H1 (cell line): ENCODE measurements around the gene QPCTL. TPM values are rescaled to one million over a fixed set of nuclear protein-coding genes. Genes with fewer than 3 reads are reported as not detected.
A peak's percentile ranks its signal among the peaks of the same experiment; 100 is the strongest.

ENCODE experiments used
- CTCF ChIA-PET: fragments of 300-600 bp; sonication (Branson Sonifier 250); formaldehyde crosslinking; loops from one replicate; lab custom pipeline; 2021; ENCODE audit not compliant: partially characterized antibody; lab: Charles Lee
- POLR2A ChIA-PET: fragments of 300-600 bp; sonication (Branson Sonifier 250); formaldehyde crosslinking; loops from one replicate; lab custom pipeline; 2021; ENCODE audit warnings: inconsistent platforms; ENCODE audit not compliant: partially characterized antibody; lab: Charles Lee
- DNase-seq, 2 experiments: peaks; one replicate each; pipeline versions ENCODE4 v3.0.0 to v3.0.0-alpha.2; 2010 to 2022; ENCODE audit warnings: low spot score in 2 of 2, low read depth in 1 of 2, mixed read lengths in 1 of 2
- FAIRE-seq: peaks from 2 replicates; lab custom pipeline; 2011; peaks lifted over from hg19 to GRCh38; lab: Jason Lieb, UNC
- H2AFZ ChIP-seq: 2 replicates; pipeline ENCODE4 v1.8.1; 2012; ENCODE audit warnings: low read length, inconsistent platforms
- H2AK5ac ChIP-seq: 2 replicates; pipeline ENCODE4 v1.6.1; 2013; ENCODE audit warnings: low read depth, low read length
- H2BK120ac ChIP-seq: replicated peaks from 2 replicates; pipeline ENCODE3; 2013; ENCODE audit warnings: low read depth, low read length, inconsistent platforms
- H2BK12ac ChIP-seq: 2 replicates; pipeline ENCODE4 v1.6.1; 2013; ENCODE audit warnings: low read depth, low read length
- H2BK15ac ChIP-seq: 2 replicates; pipeline ENCODE4 v1.6.1; 2013; ENCODE audit warnings: low read length
- H2BK20ac ChIP-seq: 2 replicates; pipeline ENCODE4 v1.6.1; 2013; ENCODE audit warnings: low read length
- H2BK5ac ChIP-seq: 2 replicates; pipeline ENCODE4 v1.6.1; 2013; ENCODE audit warnings: low read depth, low read length
- H3K14ac ChIP-seq: 2 replicates; pipeline ENCODE4 v1.6.1; 2013; ENCODE audit warnings: inconsistent platforms; ENCODE audit not compliant: insufficient read length
- H3K18ac ChIP-seq: 2 replicates; pipeline ENCODE4 v1.6.1; 2013; ENCODE audit warnings: low read length; ENCODE audit errors: extremely low read depth
- H3K23ac ChIP-seq: 2 replicates; pipeline ENCODE4 v1.6.1; 2013; ENCODE audit warnings: inconsistent platforms; ENCODE audit not compliant: insufficient read length
- H3K23me2 ChIP-seq: 2 replicates; pipeline ENCODE4 v1.6.1; 2013; ENCODE audit warnings: low read depth, low read length
- H3K27ac ChIP-seq: 2 replicates; pipeline ENCODE4 v1.6.1; 2011; ENCODE audit warnings: low read depth, low read length, inconsistent platforms
- H3K27me3 ChIP-seq, 4 experiments: replicated peaks in 1 of 4; 1 replicate in 1 of 4; 2 replicates in 3 of 4; pipeline versions ENCODE4 v1.6.1 to v1.8.1; 2011 to 2013; ENCODE audit warnings: low read length in 3 of 4, mild to moderate bottlenecking in 3 of 4, inconsistent platforms in 2 of 4, mixed read lengths in 2 of 4, moderate library complexity in 1 of 4; ENCODE audit not compliant: control insufficient read depth in 3 of 4, insufficient read depth in 3 of 4; ENCODE audit errors: extremely low read depth in 1 of 4
- H3K36me3 ChIP-seq, 4 experiments: 2 replicates each; pipeline versions ENCODE4 v1.6.1 to v1.8.1; 2011 to 2013; ENCODE audit warnings: mild to moderate bottlenecking in 4 of 4, low read length in 3 of 4, moderate library complexity in 2 of 4, control low read depth in 1 of 4, inconsistent platforms in 1 of 4; ENCODE audit not compliant: insufficient read depth in 4 of 4, control insufficient read depth in 2 of 4
- H3K4ac ChIP-seq: replicated peaks from 2 replicates; pipeline ENCODE3; 2013; ENCODE audit warnings: low read length, low read depth, mixed read lengths, inconsistent platforms; ENCODE audit not compliant: insufficient read length
- H3K4me1 ChIP-seq, 4 experiments: replicated peaks in 1 of 4; 1 replicate in 1 of 4; 2 replicates in 3 of 4; pipeline versions ENCODE4 v1.6.1 to v1.8.1; 2011 to 2013; ENCODE audit warnings: low read length in 3 of 4, inconsistent platforms in 2 of 4, mixed read lengths in 1 of 4; ENCODE audit not compliant: insufficient read depth in 4 of 4, control insufficient read depth in 3 of 4
- H3K4me2 ChIP-seq, 2 experiments: 2 replicates each; pipeline versions ENCODE4 v1.6.1 to v1.8.1; 2011 to 2013; ENCODE audit warnings: low read depth in 2 of 2, low read length in 2 of 2, control low read depth in 1 of 2, inconsistent platforms in 1 of 2, mild to moderate bottlenecking in 1 of 2; ENCODE audit not compliant: insufficient read depth in 1 of 2
- H3K4me3 ChIP-seq, 4 experiments: fragments of 200-600, 300-600 bp in 1 of 4; sonication (generic), shearing (Covaris generic), sonication (Bioruptor Twin) in 1 of 4; 2 replicates each; pipeline versions ENCODE4 v1.5.1 to v1.8.1; 2011 to 2016; ENCODE audit warnings: low read length in 4 of 4, low read depth in 3 of 4, control low read depth in 2 of 4, inconsistent platforms in 2 of 4, mild to moderate bottlenecking in 2 of 4, mixed read lengths in 1 of 4, moderate library complexity in 1 of 4; ENCODE audit not compliant: insufficient read depth in 2 of 4; ENCODE audit errors: extremely low read depth in 1 of 4
- H3K56ac ChIP-seq: replicated peaks from 2 replicates; pipeline ENCODE3; 2013; ENCODE audit warnings: low read depth, mild to moderate bottlenecking, mixed read lengths, low read length, inconsistent platforms; ENCODE audit not compliant: insufficient read length
- H3K79me1 ChIP-seq: 2 replicates; pipeline ENCODE4 v1.6.1; 2013; ENCODE audit warnings: low read depth, low read length, control low read depth
- H3K79me2 ChIP-seq, 2 experiments: 2 replicates each; pipeline versions ENCODE4 v1.6.1 to v1.8.1; 2012 to 2013; ENCODE audit warnings: low read length in 2 of 2, mild to moderate bottlenecking in 2 of 2, inconsistent platforms in 1 of 2; ENCODE audit not compliant: insufficient read depth in 2 of 2, control insufficient read depth in 1 of 2
- H3K9ac ChIP-seq, 4 experiments: replicated peaks in 1 of 4; 1 replicate in 1 of 4; 2 replicates in 3 of 4; pipeline versions ENCODE4 v1.6.1 to v1.8.1; 2011 to 2013; ENCODE audit warnings: low read depth in 3 of 4, low read length in 3 of 4, control low read depth in 2 of 4, mild to moderate bottlenecking in 2 of 4, moderate library complexity in 2 of 4, inconsistent platforms in 1 of 4; ENCODE audit errors: extremely low read depth in 1 of 4
- H3K9me3 ChIP-seq, 2 experiments: 2 replicates each; pipeline versions ENCODE4 v1.6.1 to v1.8.1; 2012 to 2013; ENCODE audit warnings: mild to moderate bottlenecking in 2 of 2, moderate library complexity in 2 of 2, control low read depth in 1 of 2, inconsistent platforms in 1 of 2, low read depth in 1 of 2, low read length in 1 of 2, mixed read lengths in 1 of 2; ENCODE audit not compliant: insufficient read depth in 2 of 2
- H4K20me1 ChIP-seq, 2 experiments: replicated peaks in 1 of 2; 2 replicates each; pipeline versions ENCODE3 to v1.8.1; 2011 to 2013; ENCODE audit warnings: inconsistent platforms in 2 of 2, low read length in 2 of 2, mild to moderate bottlenecking in 1 of 2; ENCODE audit not compliant: insufficient read depth in 2 of 2, control insufficient read depth in 1 of 2
- H4K5ac ChIP-seq: 2 replicates; pipeline ENCODE4 v1.6.1; 2013; ENCODE audit warnings: low read length, low read depth, mixed read lengths, inconsistent platforms; ENCODE audit not compliant: insufficient read length
- H4K8ac ChIP-seq: 2 replicates; pipeline ENCODE4 v1.8.0; 2013; ENCODE audit warnings: mild to moderate bottlenecking, moderate library complexity, low read length, inconsistent platforms; ENCODE audit not compliant: insufficient read depth; ENCODE audit errors: extremely low read depth
- H4K91ac ChIP-seq: replicated peaks from 2 replicates; pipeline ENCODE3; 2013; ENCODE audit warnings: low read length, mixed read lengths, inconsistent platforms; ENCODE audit not compliant: insufficient read length
- WGBS, 2 experiments: shearing (Covaris generic) in 1 of 2; methylation state at CpG; one replicate each; pipeline versions ENCODE4 v1.1.6 to v1.1.7; 2013 to 2015; ENCODE audit warnings: low lambda C conversion rate in 2 of 2, mixed read lengths in 2 of 2, inconsistent platforms in 1 of 2, low coverage in 1 of 2, missing lambda C conversion rate in 1 of 2; ENCODE audit not compliant: insufficient replicate concordance in 2 of 2, insufficient coverage in 1 of 2, insufficient read length in 1 of 2; ENCODE audit errors: extremely low coverage in 1 of 2, missing lambda C conversion rate in 1 of 2; 5-methylcytosine and 5-hydroxymethylcytosine counted together
- polyA plus RNA-seq, 7 experiments: library from polyadenylated mRNA; depleted of rRNA in 3 of 7; stranded (reverse) in 5 of 7; unstranded in 2 of 7; fragments of >200 nt in 5 of 7; fragments of 200-250 nt in 2 of 7; gene quantifications; 1 replicate in 5 of 7; 2 replicates in 1 of 7; 4 replicates in 1 of 7; pipeline versions ENCODE4 v1.2.1 to v1.2.3, GENCODE V29; 2011 to 2013; ENCODE audit warnings: missing spikeins in 2 of 7, mixed read lengths in 2 of 7
- total RNA-seq: library from RNA; stranded (reverse); fragmentation: NEBNext Ultra II Directional; extraction: Animal tissue kit (Norgen Biotek cat#: 25700); gene quantifications from 2 replicates; pipeline ENCODE4 v1.2.1, GENCODE V29; 2021

Gene QPCTL
- total and polyA plus RNA-seq, 2 of the 8 experiments (the other 6 are each of a cell fraction or from before 2014, with no cell fraction given), result 25.2 to 35.3 TPM

GRCh38 chr19:45691516-45692186 lies 815 bp upstream of the QPCTL start, which contains the start of gene SNRPD2:
TSS of gene SNRPD2 (minus strand) at chr19:45691953. CDS start at chr19:45691888, 65 bp downstream.
- Histone ChIP-seq H2BK15ac (0 out of 2 replicates have a peak within 1 kb of the TSS, but pooled peaks have one; percentile 29), H3K27me3 (no peaks in the 10 kb centered on the region), H2AFZ (peak within 1 kb of the TSS; percentile 61; the same call in 1 of the 2 replicates), H3K4me3 (peak within 1 kb of the TSS; percentile 73 to 89 (median 84)), H3K4ac (peak within 1 kb of the TSS; percentile 82), H3K79me2 (peaks cover 0 to 25% of the 10 kb centered on the region in 2 experiments; a peak in 3 of 4 replicates), H3K23ac (no peak within 1 kb of the TSS), H3K27ac (peak within 1 kb of the TSS; percentile 79), H4K8ac (peak within 1 kb of the TSS; percentile 82), H2BK12ac (no peak within 1 kb of the TSS), H4K91ac (peak within 1 kb of the TSS; percentile 78), H3K14ac (no peak within 1 kb of the TSS), H3K4me1 (no peaks in the 10 kb centered on the region; a peak in 1 of 7 replicates), H2BK5ac (peak within 1 kb of the TSS; percentile 73), H2AK5ac (no peak within 1 kb of the TSS), H3K56ac (peak within 1 kb of the TSS; percentile 86), H3K9me3 (no peaks in the 10 kb centered on the region), H3K9ac (peak within 1 kb of the TSS; percentile 74 to 95 (median 83)), H4K5ac (peak within 1 kb of the TSS; percentile 70), H4K20me1 (peaks cover 0 to 10% of the 10 kb centered on the region in 2 experiments), H3K4me2 (peak within 1 kb of the TSS; percentile 63 to 82), H3K36me3 (peaks cover 14 to 37% (median 27%) of the 10 kb centered on the region in 4 experiments), H2BK120ac (no peak within 1 kb of the TSS), H3K79me1 (peaks cover 3% of the 10 kb centered on the region; the same call in 1 of the 2 replicates), H2BK20ac (no peak within 1 kb of the TSS), H3K23me2 (peaks cover 3% of the 10 kb centered on the region; the same call in 1 of the 2 replicates), H3K18ac (peak within 1 kb of the TSS; percentile 83)
- CTCF ChIA-PET, result interaction anchor here (1.0 to 9.0 kb wide), 14 partner anchors 11 to 288 kb away, joined by 3 to 98 read pairs (median 4); no protein-coding TSS in a partner anchor
- peak; percentile 81 for FAIRE-seq
- POLR2A ChIA-PET, result interaction anchor here (0.7 to 4.8 kb wide), 28 partner anchors 10 to 184 kb away, joined by 3 to 74 read pairs (median 4); partner anchors contain the start of genes DMWD, FBXO46, SIX5 and VASP
- peak in 1 of 2 experiments; percentile 97 for DNase-seq
- 2% methylated on average over 36 of the region's 36 CpGs; no CpG with 5 or more reads in 1 of the 2 experiments for WGBS, 2 experiments
